ENCODE measurements around the gene PPM1H. TPM values are rescaled to one million over a fixed set of nuclear protein-coding genes. Genes with fewer than 3 reads are reported as not detected.

The PPM1H gene
- polyA plus RNA-seq, 4 donors, result 27.7 to 31.9 (median 30.4) TPM

Other genes with a start within 250 kb of the PPM1H start
- gene AVPR1A, start 216.1 kb upstream of the PPM1H start, polyA plus RNA-seq (ENCODE audit: insufficient read length in 4 of 4), result 10 to 100 TPM in 1 of 4 donors, 1 to 10 TPM in 3; 6.0 to 10.4 (median 6.6) TPM